OCI-LY7 (cell line): ENCODE data around the gene TAPT1.

Source experiments
- CTCF ChIP-seq: fragments of 200-600 bp; sonication (generic); conservative IDR thresholded peaks from 2 replicates; pipeline ENCODE4 v1.5.1; 2014; ENCODE audit warnings: mild to moderate bottlenecking, antibody characterized with exemption, low read length, moderate library complexity, mixed read lengths
- EZH2phosphoT487 ChIP-seq: fragments of 200-600 bp; sonication (generic); IDR thresholded peaks from 2 replicates; pipeline ENCODE4 v1.6.1; 2018; ENCODE audit warnings: low read depth, borderline replicate concordance, mild to moderate bottlenecking, mixed run types, antibody characterized with exemption, low read length, moderate library complexity, mixed read lengths

GRCh38 chr4:16262188-16262587 is 35.9 kb upstream of the TAPT1 start:
- TF ChIP-seq CTCF, result no peak
- no peak for TF ChIP-seq EZH2phosphoT487
